Spleen (tissue), 11 donors: ENCODE data around the gene RAD51B. TPM values are rescaled to one million over a fixed set of nuclear protein-coding genes. Genes with fewer than 3 reads are reported as not detected.

Experiments used
- DNase-seq: peaks from one replicate; pipeline ENCODE4 v3.0.0-alpha.2; 2020
- H3K27ac ChIP-seq, 8 donors: fragments of 200-600 bp; sonication (generic) in 7 of 8; 1 replicate in 4 of 8; 2 replicates in 4 of 8; pipeline versions ENCODE4 v1.5.0 to v1.8.0; 2016 to 2021; ENCODE audit warnings: inconsistent platforms in 4 of 8, mild to moderate bottlenecking in 4 of 8, moderate library complexity in 1 of 8
- H3K27me3 ChIP-seq, 7 donors: fragments of 200-600 bp; sonication (generic) in 6 of 7; replicated peaks in 1 of 7; 1 replicate in 4 of 7; 2 replicates in 3 of 7; pipeline versions ENCODE4 v1.5.0 to v1.8.0; 2016 to 2021; ENCODE audit warnings: inconsistent platforms in 3 of 7, mild to moderate bottlenecking in 1 of 7
- H3K36me3 ChIP-seq, 6 donors: fragments of 200-600 bp; sonication (generic) in 5 of 6; 1 replicate in 4 of 6; 2 replicates in 2 of 6; pipeline versions ENCODE4 v1.5.0 to v1.8.0; 2016 to 2021; ENCODE audit warnings: inconsistent platforms in 2 of 6
- H3K4me1 ChIP-seq, 6 donors: fragments of 200-600 bp; sonication (generic) in 5 of 6; 1 replicate in 3 of 6; 2 replicates in 3 of 6; pipeline versions ENCODE4 v1.5.0 to v1.8.0; 2016 to 2021; ENCODE audit warnings: inconsistent platforms in 3 of 6
- H3K4me3 ChIP-seq, 8 donors: fragments of 200-600 bp; sonication (generic) in 7 of 8; 1 replicate in 4 of 8; 2 replicates in 4 of 8; pipeline versions ENCODE4 v1.5.0 to v1.8.0; 2016 to 2021; ENCODE audit warnings: inconsistent platforms in 4 of 8, mild to moderate bottlenecking in 4 of 8, moderate library complexity in 2 of 8
- H3K9me3 ChIP-seq, 8 donors: fragments of 200-600 bp; sonication (generic) in 7 of 8; 1 replicate in 4 of 8; 2 replicates in 4 of 8; pipeline versions ENCODE4 v1.5.0 to v1.8.0; 2016 to 2021; ENCODE audit warnings: inconsistent platforms in 4 of 8
- CTCF ChIP-seq, 11 experiments: fragments of 200-600 bp in 7 of 11; fragments of 450-650 bp in 4 of 11; sonication (generic) in 4 of 11; IDR thresholded peaks in 8 of 11; conservative IDR thresholded peaks in 3 of 11; 1 replicate in 7 of 11; 2 replicates in 4 of 11; pipeline versions ENCODE4 v1.4.0 to v1.8.0; 2016 to 2021; ENCODE audit warnings: antibody characterized with exemption in 11 of 11, inconsistent platforms in 4 of 11, mild to moderate bottlenecking in 1 of 11
- POLR2A ChIP-seq, 3 donors: fragments of 450-650 bp; IDR thresholded peaks; one replicate each; pipeline ENCODE4 v1.5.1; 2017; ENCODE audit warnings: antibody characterized with exemption in 3 of 3, mild to moderate bottlenecking in 1 of 3
- POLR2AphosphoS5 ChIP-seq, 3 donors: sonication (generic); formaldehyde crosslinking; IDR thresholded peaks; one replicate each; pipeline ENCODE4 v1.5.1; 2017; ENCODE audit warnings: antibody characterized with exemption in 3 of 3
- WGBS, 5 donors: extraction: QIAGEN DNeasy Blood & Tissue Kit in 3 of 5; methylation state at CpG; one replicate each; pipeline versions ENCODE4 v1.1.5 to v1.1.7; 2013 to 2018; 5-methylcytosine and 5-hydroxymethylcytosine counted together
- intact Hi-C: fragments of 100-400 bp; cut with DNase I; formaldehyde crosslinking; loops from one replicate; pipeline ENCODE4 v1.15.0; 2023; ENCODE audit warnings: low total_unique reads
- polyA plus RNA-seq, 3 donors: library from polyadenylated mRNA; stranded (reverse); fragments of 200-250 nt; gene quantifications; one replicate each; pipeline ENCODE4 v1.2.1, GENCODE V29; 2013
- total RNA-seq, 7 donors: library from RNA; depleted of rRNA in 3 of 7; stranded (reverse); fragments of >200 nt in 3 of 7; fragmentation: NEBNext Ultra II Directional in 4 of 7; extraction: Animal tissue kit (Norgen Biotek cat#: 25700) in 4 of 7; gene quantifications; one replicate each; pipeline versions ENCODE4 v1.1.0 to v1.2.1, GENCODE V29; 2016 to 2021
- donor health status: healthy with polysubstance abuse.
- donor health status: DM: no; HTN: no; CAD: no; lungs with moderate emphysema.
- donor health status: DM: no; HTN: no; CAD: no.
- donor health status: Bipolar disorder and iron deficiency.
- donor health status: healthy.
- donor health status: DM: no; HTN: no; CAD: no.
- donor health status: DM: yes; HTN: yes; CAD: no.

Gene RAD51B
- total and polyA plus RNA-seq, 10 donors = 4.2 to 43.7 (median 29.8) TPM

- H3K9me3 ChIP-seq = no peaks in the 10 kb centered on the region
- H3K4me3 ChIP-seq = no peak overlapping the region
- no peaks in the 10 kb centered on the region for H3K36me3 ChIP-seq
- H3K4me1 ChIP-seq = peaks cover 0 to 10% (median 6%) of the 10 kb centered on the region in 6 donors
- no peak overlapping the region for H3K27ac ChIP-seq
- TF ChIP-seq POLR2A (IDR thresholded peaks at IDR 0.05) (no peak), CTCF (IDR thresholded peaks at IDR 0.05 in 8 of 11, conservative IDR thresholded peaks at IDR 0.05 in 3 of 11) (no peak), POLR2AphosphoS5 (IDR thresholded peaks at IDR 0.05) (no peak)
- intact Hi-C loops = no loop called here
- no peaks in the 10 kb centered on the region for H3K27me3 ChIP-seq
- DNase-seq = no peak
Observed at GRCh38 chr14:68084256-68084655, 264.7 kb downstream of the RAD51B start.

GRCh38 chr14:68085742-68086141 lies 266.2 kb downstream of the RAD51B start:
- 67 to 83% (median 74%) methylated on average over 8 of the region's 8 CpGs for WGBS, 5 donors
- no peaks in the 10 kb centered on the region for H3K9me3 ChIP-seq
- peaks cover 0 to 10% (median 6%) of the 10 kb centered on the region in 6 donors for H3K4me1 ChIP-seq
- no peak overlapping the region for H3K4me3 ChIP-seq
- DNase-seq = no peak
- no peaks in the 10 kb centered on the region for H3K36me3 ChIP-seq
- intact Hi-C loops = no loop called here
- no peaks in the 10 kb centered on the region for H3K27me3 ChIP-seq
- peak overlapping the region in 6 of 8 donors; percentile 30 to 59 (median 39) for H3K27ac ChIP-seq
- TF ChIP-seq CTCF (IDR thresholded peaks at IDR 0.05 in 8 of 11, conservative IDR thresholded peaks at IDR 0.05 in 3 of 11) = peak in 1 of 11 experiments; percentile 6
- TF ChIP-seq POLR2AphosphoS5 (IDR thresholded peaks at IDR 0.05) = peak in 1 of 3 donors; percentile 43
- no peak for TF ChIP-seq POLR2A (IDR thresholded peaks at IDR 0.05)

- TF ChIP-seq POLR2A (IDR thresholded peaks at IDR 0.05) = no peak
- no peak for TF ChIP-seq POLR2AphosphoS5 (IDR thresholded peaks at IDR 0.05)
- TF ChIP-seq CTCF (IDR thresholded peaks at IDR 0.05 in 8 of 11, conservative IDR thresholded peaks at IDR 0.05 in 3 of 11) = no peak
- intact Hi-C loops = no loop called here
- H3K27me3 ChIP-seq = no peaks in the 10 kb centered on the region
- peaks cover 0 to 12% (median 5%) of the 10 kb centered on the region in 8 donors for H3K9me3 ChIP-seq
- whole genome bisulfite sequencing, 5 donors = 64 to 83% (median 73%) methylated on average over 5 of the region's 5 CpGs
- no peak overlapping the region for H3K27ac ChIP-seq
- H3K36me3 ChIP-seq = no peaks in the 10 kb centered on the region
- H3K4me1 ChIP-seq = peaks cover 0 to 5% (median 0%) of the 10 kb centered on the region in 6 donors
- H3K4me3 ChIP-seq = no peak overlapping the region
- no peak for DNase-seq
Observed at GRCh38 chr14:68088451-68088854, 268.9 kb downstream of the RAD51B start.

GRCh38 chr14:68089146-68089731 lies 269.7 kb downstream of the RAD51B start:
- peaks cover 0 to 5% (median 0%) of the 10 kb centered on the region in 6 donors for H3K4me1 ChIP-seq
- WGBS, 5 donors = 70 to 75% (median 75%) methylated on average over 5 of the region's 5 CpGs
- TF ChIP-seq CTCF (IDR thresholded peaks at IDR 0.05 in 8 of 11, conservative IDR thresholded peaks at IDR 0.05 in 3 of 11) (no peak), POLR2A (IDR thresholded peaks at IDR 0.05) (no peak), POLR2AphosphoS5 (IDR thresholded peaks at IDR 0.05) (no peak)
- H3K4me3 ChIP-seq = no peak overlapping the region
- no peak for DNase-seq
- intact Hi-C loops = no loop called here
- H3K9me3 ChIP-seq = peaks cover 0 to 12% (median 5%) of the 10 kb centered on the region in 8 donors
- H3K27ac ChIP-seq = no peak overlapping the region
- no peaks in the 10 kb centered on the region for H3K36me3 ChIP-seq
- no peaks in the 10 kb centered on the region for H3K27me3 ChIP-seq
